ENCODE measurements around the gene CDC6. TPM values are rescaled to one million over a fixed set of nuclear protein-coding genes. Genes with fewer than 3 reads are reported as not detected.

CDC6 gene
- total RNA-seq, 1 donor from 2014 or later, result 2.3 TPM

- H3K4me3 ChIP-seq, result peak overlapping the region; percentile 99
- DNase-seq, result no peak
- no peaks in the 10 kb centered on the region for H3K27me3 ChIP-seq (ENCODE audit: low read depth)
- no peaks in the 10 kb centered on the region for H3K36me3 ChIP-seq
- ATAC-seq, result no peak
- peak overlapping the region; percentile 96 for H3K27ac ChIP-seq
- intact Hi-C loops (cut with DNase I), result no loop called here
- no peaks in the 10 kb centered on the region for H3K9me3 ChIP-seq
- TF ChIP-seq CTCF (IDR thresholded peaks at IDR 0.05), result no peak
- peaks cover 89% of the 10 kb centered on the region for H3K4me1 ChIP-seq
Observed at GRCh38 chr17:40321524-40321929, 33.8 kb downstream of the CDC6 start.

DNA sequence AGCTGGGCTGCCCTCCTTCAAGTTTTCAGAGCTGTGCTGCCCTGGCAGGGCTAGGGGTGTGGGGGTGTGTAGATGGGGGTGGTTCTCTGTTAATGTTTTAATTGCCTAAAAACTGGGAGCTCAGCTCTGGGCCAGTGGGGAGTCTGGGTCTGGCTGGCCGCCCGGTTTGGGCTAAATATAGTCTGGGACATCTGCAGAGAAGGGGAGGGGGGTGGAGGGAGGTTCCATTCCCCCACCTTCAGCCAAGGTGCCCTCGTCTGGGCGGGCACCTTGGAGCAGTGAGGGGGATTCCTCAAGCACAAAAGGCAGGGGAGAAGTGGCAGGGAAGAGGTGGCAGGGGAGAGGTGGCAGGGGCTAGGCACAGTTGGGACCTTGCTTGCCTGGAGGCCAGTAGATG lies 34.3 kb downstream of the CDC6 start:
- DNase-seq (no peak), ATAC-seq (no peak)
- no peak for TF ChIP-seq CTCF (IDR thresholded peaks at IDR 0.05)
- peak overlapping the region; percentile 96 for H3K27ac ChIP-seq
- H3K36me3 ChIP-seq, result no peaks in the 10 kb centered on the region
- H3K9me3 ChIP-seq, result no peaks in the 10 kb centered on the region
- peak overlapping the region; percentile 99 for H3K4me3 ChIP-seq
- no peaks in the 10 kb centered on the region for H3K27me3 ChIP-seq (ENCODE audit: low read depth)
- peaks cover 89% of the 10 kb centered on the region for H3K4me1 ChIP-seq
- intact Hi-C loops (cut with DNase I), result no loop called here

GRCh38 chr17:40322358-40323315 lies 35.0 kb downstream of the CDC6 start:
- no peaks in the 10 kb centered on the region for H3K9me3 ChIP-seq
- ATAC-seq (peak; percentile 56 to 75), DNase-seq (peak; percentile 93)
- peak overlapping the region; percentile 96 for H3K27ac ChIP-seq
- intact Hi-C loops (cut with DNase I), result no loop called here
- peak overlapping the region; percentile 99 for H3K4me3 ChIP-seq
- no peaks in the 10 kb centered on the region for H3K36me3 ChIP-seq
- H3K27me3 ChIP-seq (ENCODE audit: low read depth), result no peaks in the 10 kb centered on the region
- peaks cover 89% of the 10 kb centered on the region for H3K4me1 ChIP-seq
- no peak for TF ChIP-seq CTCF (IDR thresholded peaks at IDR 0.05)

GRCh38 chr17:40323391-40324381 lies 36.0 kb downstream of the CDC6 start:
- DNase-seq (peak; percentile 76), ATAC-seq (peak; percentile 14 to 15)
- H3K27me3 ChIP-seq (ENCODE audit: low read depth), result no peaks in the 10 kb centered on the region
- intact Hi-C loops (cut with DNase I), result no loop called here
- H3K4me3 ChIP-seq, result peak overlapping the region; percentile 99
- peak overlapping the region; percentile 96 for H3K27ac ChIP-seq
- no peak for TF ChIP-seq CTCF (IDR thresholded peaks at IDR 0.05)
- H3K4me1 ChIP-seq, result peaks cover 98% of the 10 kb centered on the region
- H3K9me3 ChIP-seq, result no peaks in the 10 kb centered on the region
- H3K36me3 ChIP-seq, result no peaks in the 10 kb centered on the region
